Stomach (tissue), 4 donors: ENCODE measurements around the gene PIGW.

ENCODE experiments used
- CTCF ChIP-seq, 7 experiments: fragments of 450-650 bp in 4 of 7; fragments of 200-600 bp in 3 of 7; sonication (generic) in 3 of 7; IDR thresholded peaks; one replicate each; pipeline ENCODE4 v1.5.1; 2016 to 2019; ENCODE audit warnings: antibody characterized with exemption in 7 of 7, control low read depth in 2 of 7, mild to moderate bottlenecking in 1 of 7
- POLR2A ChIP-seq, 4 donors: fragments of 450-650 bp; IDR thresholded peaks; one replicate each; pipeline ENCODE4 v1.6.1; 2016; ENCODE audit warnings: antibody characterized with exemption in 4 of 4, control low read depth in 2 of 4, mild to moderate bottlenecking in 1 of 4, moderate library complexity in 1 of 4
- POLR2AphosphoS5 ChIP-seq, 3 donors: sonication (generic); formaldehyde crosslinking; IDR thresholded peaks; one replicate each; pipeline ENCODE4 v1.6.1; 2016; ENCODE audit warnings: antibody characterized with exemption in 3 of 3

- TF ChIP-seq CTCF (IDR thresholded peaks at IDR 0.05) (no peak), POLR2AphosphoS5 (IDR thresholded peaks at IDR 0.05) (no peak), POLR2A (IDR thresholded peaks at IDR 0.05) (no peak)
Observed at GRCh38 chr17:36535669-36536081, 888 bp downstream of the PIGW start.
